Germinal center (tissue), 1 donor: ENCODE results near the gene BICC1.
"Not testable (repeated sequence)": the region's sequence is repeated elsewhere in the genome, so short reads cannot be mapped to it uniquely, and the experiment has no call there.

Experiments
- DNase-seq: peaks from one replicate; pipeline ENCODE4 v3.0.0; 2012; ENCODE audit warnings: mixed read lengths, low spot score

BICC1 gene

GRCh38 chr10:58856508-58857240 lies 344.0 kb downstream of the BICC1 start:
- DNase-seq = no peak

- no peak for DNase-seq
Measured at GRCh38 chr10:58857251-58857805, 344.7 kb downstream of the BICC1 start.

GRCh38 chr10:58858123-58858522 lies 345.5 kb downstream of the BICC1 start:
- DNase-seq = not testable (repeated sequence)

- no peak for DNase-seq
Measured at GRCh38 chr10:58859526-58859925, 346.9 kb downstream of the BICC1 start.

GRCh38 chr10:58867683-58868082 lies 355.0 kb downstream of the BICC1 start:
- peak; percentile 8 for DNase-seq

- DNase-seq = no peak
Measured at GRCh38 chr10:58868736-58869435, 356.2 kb downstream of the BICC1 start.

- DNase-seq = no peak
Measured at GRCh38 chr10:58870070-58870469, 357.4 kb downstream of the BICC1 start.

GRCh38 chr10:58873161-58873560 lies 360.5 kb downstream of the BICC1 start:
- no peak for DNase-seq
